ENCODE data around the gene F10. TPM values are rescaled to one million over a fixed set of nuclear protein-coding genes. Genes with fewer than 3 reads are reported as not detected.

Gene F10
- total and polyA plus RNA-seq, 2 of the 13 experiments (the other 11 are each of a cell fraction or from before 2014, with no cell fraction given), result 58.4 to 237 TPM

- TF ChIP-seq ZHX1 (CRISPR knock-in tag; IDR thresholded peaks at IDR 0.05; ENCODE audit: low read depth), result peak; percentile 70; the same call in 1 of the 2 replicates
- TF ChIP-seq ZNF616 (CRISPR knock-in tag; IDR thresholded peaks at IDR 0.05; ENCODE audit: low read depth), result peak; percentile 67; the same call in 1 of the 2 replicates
- TF ChIP-seq ERF (CRISPR knock-in tag; IDR thresholded peaks at IDR 0.05), result peak; percentile 97
- no peak; a peak in 1 of 4 replicates for TF ChIP-seq REST (IDR thresholded peaks at IDR 0.05; ENCODE audit: borderline replicate concordance in 1 of 2, low read depth in 1 of 2, low read length in 2 of 2)
- peak; percentile 60 for TF ChIP-seq FOXA1 (IDR thresholded peaks at IDR 0.05)
- TF ChIP-seq FOXA1 (CRISPR knock-in tag; IDR thresholded peaks at IDR 0.05), result peak; percentile 93
- TF ChIP-seq ZNF609 (CRISPR knock-in tag; IDR thresholded peaks at IDR 0.05; ENCODE audit: borderline replicate concordance), result peak; percentile 97
- no peak for TF ChIP-seq KLF13 (CRISPR knock-in tag; IDR thresholded peaks at IDR 0.05)
- TF ChIP-seq U2AF1 (optimal IDR thresholded peaks at IDR 0.05; ENCODE audit: low read depth, low read length), result no peak
- no peak for TF ChIP-seq BRF2 (CRISPR knock-in tag; IDR thresholded peaks at IDR 0.05)
- TF ChIP-seq ZNF121 (CRISPR knock-in tag; IDR thresholded peaks at IDR 0.05), result no peak
Observed at GRCh38 chr13:113138792-113139551, 16.4 kb downstream of the F10 start (continued).
